HEK293 (cell line): Measurements from ENCODE around the gene SERHL2.
"Not testable (repeated sequence)": the region's sequence is repeated elsewhere in the genome, so short reads cannot be mapped to it uniquely, and the experiment has no call there.

Experiments used
- CTCF ChIP-seq: fragments of 450-650 bp; formaldehyde crosslinking; IDR thresholded peaks from 2 replicates; pipeline ENCODE4 v1.5.1; 2016; ENCODE audit warnings: missing biosample characterization, missing genetic modification characterization
- HOXA7 ChIP-seq: sonication (generic); formaldehyde crosslinking; IDR thresholded peaks from 2 replicates; pipeline ENCODE4 v1.8.1; 2022; ENCODE audit warnings: missing genetic modification reagents, borderline replicate concordance
- REST ChIP-seq: fragments of 450-650 bp; formaldehyde crosslinking; IDR thresholded peaks from 2 replicates; pipeline ENCODE4 v1.5.1; 2016; ENCODE audit warnings: missing biosample characterization, missing genetic modification characterization
- WT1 ChIP-seq: fragments of 450-650 bp; formaldehyde crosslinking; IDR thresholded peaks from 2 replicates; pipeline ENCODE4 v1.5.1; 2016; ENCODE audit warnings: missing biosample characterization, missing genetic modification characterization
- YY1 ChIP-seq: fragments of 450-650 bp; formaldehyde crosslinking; IDR thresholded peaks from 2 replicates; pipeline ENCODE4 v1.5.1; 2018; ENCODE audit warnings: missing biosample characterization, missing genetic modification characterization
- ZNF404 ChIP-seq: fragments of 450-650 bp; formaldehyde crosslinking; IDR thresholded peaks from 2 replicates; pipeline ENCODE4 v1.5.1; 2017; ENCODE audit warnings: missing biosample characterization, missing genetic modification characterization
- ZNF501 ChIP-seq: fragments of 450-650 bp; formaldehyde crosslinking; IDR thresholded peaks from 2 replicates; pipeline ENCODE4 v1.5.1; 2016; ENCODE audit warnings: missing biosample characterization, missing genetic modification characterization
- ZNF544 ChIP-seq: fragments of 450-650 bp; formaldehyde crosslinking; IDR thresholded peaks from 2 replicates; pipeline ENCODE4 v1.5.0; 2017; ENCODE audit warnings: missing biosample characterization, missing genetic modification characterization
- ZNF600 ChIP-seq: fragments of 450-650 bp; formaldehyde crosslinking; IDR thresholded peaks from 2 replicates; pipeline ENCODE4 v1.5.1; 2016; ENCODE audit warnings: missing biosample characterization, missing genetic modification characterization

- not testable (repeated sequence) for TF ChIP-seq WT1 (tag by site-specific recombination); ZNF404 (tag by site-specific recombination); ZNF544 (tag by site-specific recombination); CTCF (tag by site-specific recombination); ZNF600; ZNF501 (tag by site-specific recombination); YY1; HOXA7 (CRISPR knock-in tag); REST
Measured at GRCh38 chr22:42571068-42571467, 17.3 kb downstream of the SERHL2 start.
